ENCODE measurements around the gene C9orf72. TPM values are rescaled to one million over a fixed set of nuclear protein-coding genes. Genes with fewer than 3 reads are reported as not detected.

The C9orf72 gene
- polyA plus RNA-seq, 1 donor (not counting 4 experiments of a cell fraction or from before 2014, with no cell fraction given) = 7.7 TPM

DNA sequence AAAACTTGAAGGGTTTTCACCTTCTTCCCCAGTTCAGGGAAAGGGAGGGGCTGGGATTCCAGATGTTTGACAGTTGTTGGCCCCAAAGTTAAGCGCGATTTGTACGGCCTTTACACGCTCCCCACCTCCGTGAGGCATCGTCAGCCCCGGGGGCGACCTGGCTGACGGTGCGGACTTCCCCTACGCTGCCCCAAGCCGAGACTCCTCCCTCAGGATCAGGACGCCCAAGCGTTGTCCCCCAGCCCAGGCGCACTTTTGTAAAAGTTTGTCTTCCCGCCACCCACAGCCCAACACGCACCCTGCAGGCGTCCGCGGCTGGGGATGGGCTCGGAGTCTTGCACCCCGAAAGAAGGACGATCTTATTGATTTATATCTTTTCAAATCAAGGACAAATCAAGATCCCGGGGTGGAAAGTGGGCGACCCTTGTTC is 44.4 kb downstream of the C9orf72 start:
- Histone ChIP-seq H3K4me2 (ENCODE audit: control insufficient read depth, extremely low read depth, insufficient read depth, low read depth, low read length) (peak overlapping the region; percentile 93), H3K9me1 (ENCODE audit: control insufficient read depth, extremely low read depth, insufficient read depth, low read length) (no peaks in the 10 kb centered on the region), H2AFZ (ENCODE audit: control insufficient read depth, low read length) (no peak overlapping the region), H3K9ac (ENCODE audit: control insufficient read depth, extremely low read depth, insufficient read depth, low read length) (peak overlapping the region; percentile 95), H3K27ac (ENCODE audit: control insufficient read depth, insufficient read depth, low read length) (peak overlapping the region; percentile 97), H3K27me3 (ENCODE audit: control insufficient read depth, extremely low read depth, insufficient read depth, low read length) (no peaks in the 10 kb centered on the region), H3K79me2 (ENCODE audit: control insufficient read depth, insufficient read depth, low read length) (peaks cover 55% of the 10 kb centered on the region), H3K4me3 (ENCODE audit: control insufficient read depth in 2 of 3, extremely low read depth in 1 of 3, insufficient read depth in 2 of 3, low read depth in 1 of 3, low read length in 3 of 3) (peak overlapping the region; percentile 65 to 85 (median 85)), H3K9me3 (ENCODE audit: control insufficient read depth, low read depth, low read length) (no peaks in the 10 kb centered on the region), H3K36me3 (ENCODE audit: control insufficient read depth in 2 of 2, extremely low read depth in 1 of 2, insufficient read depth in 2 of 2, low read length in 2 of 2) (no peaks in the 10 kb centered on the region), H4K20me1 (ENCODE audit: control insufficient read depth, extremely low read depth, insufficient read depth, low read length) (no peaks in the 10 kb centered on the region), H3K4me1 (ENCODE audit: control insufficient read depth, extremely low read depth, insufficient read depth, low read length) (peaks cover 58% of the 10 kb centered on the region)
- DNase-seq (ENCODE audit: low read depth, low spot score) = no peak
- TF ChIP-seq CTCF (optimal IDR thresholded peaks at IDR 0.05 in 1 of 3, IDR thresholded peaks at IDR 0.05 in 1 of 3, conservative IDR thresholded peaks at IDR 0.05 in 1 of 3; ENCODE audit: extremely low read depth in 1 of 3, insufficient read depth in 2 of 3, low read length in 3 of 3) (peak in 1 of 3 experiments; percentile 7), EZH2 (IDR thresholded peaks at IDR 0.05; ENCODE audit: low read length) (no peak)
- FAIRE-seq = peak; percentile 69
- dilution Hi-C loops (cut with MboI; ENCODE audit: extremely low pct_ligation_motif_present, low sequenced_read_pairs) = loop anchor here (25.0 kb wide), 1 partner anchor 192 kb away; no protein-coding TSS in a partner anchor

GRCh38 chr9:27528076-27528885 is 45.0 kb downstream of the C9orf72 start:
- no peaks in the 10 kb centered on the region for H4K20me1 ChIP-seq (ENCODE audit: control insufficient read depth, extremely low read depth, insufficient read depth, low read length)
- DNase-seq (ENCODE audit: low read depth, low spot score) (no peak), FAIRE-seq (peak; percentile 84)
- peak overlapping the region; percentile 20 for H2AFZ ChIP-seq (ENCODE audit: control insufficient read depth, low read length)
- peaks cover 64% of the 10 kb centered on the region for H3K4me1 ChIP-seq (ENCODE audit: control insufficient read depth, extremely low read depth, insufficient read depth, low read length)
- H3K27me3 ChIP-seq (ENCODE audit: control insufficient read depth, extremely low read depth, insufficient read depth, low read length) = no peaks in the 10 kb centered on the region
- H3K9me3 ChIP-seq (ENCODE audit: control insufficient read depth, low read depth, low read length) = no peaks in the 10 kb centered on the region
- H3K79me2 ChIP-seq (ENCODE audit: control insufficient read depth, insufficient read depth, low read length) = peaks cover 60% of the 10 kb centered on the region
- peak overlapping the region; percentile 65 to 85 (median 85) for H3K4me3 ChIP-seq (ENCODE audit: control insufficient read depth in 2 of 3, extremely low read depth in 1 of 3, insufficient read depth in 2 of 3, low read depth in 1 of 3, low read length in 3 of 3)
- no peaks in the 10 kb centered on the region for H3K36me3 ChIP-seq (ENCODE audit: control insufficient read depth in 2 of 2, extremely low read depth in 1 of 2, insufficient read depth in 2 of 2, low read length in 2 of 2)
- dilution Hi-C loops (cut with MboI; ENCODE audit: extremely low pct_ligation_motif_present, low sequenced_read_pairs) = loop anchor here (25.0 kb wide), 1 partner anchor 191 kb away; no protein-coding TSS in a partner anchor
- peak overlapping the region; percentile 97 for H3K27ac ChIP-seq (ENCODE audit: control insufficient read depth, insufficient read depth, low read length)
- H3K9ac ChIP-seq (ENCODE audit: control insufficient read depth, extremely low read depth, insufficient read depth, low read length) = peak overlapping the region; percentile 95
- no peaks in the 10 kb centered on the region for H3K9me1 ChIP-seq (ENCODE audit: control insufficient read depth, extremely low read depth, insufficient read depth, low read length)
- peak overlapping the region; percentile 93 for H3K4me2 ChIP-seq (ENCODE audit: control insufficient read depth, extremely low read depth, insufficient read depth, low read depth, low read length)
- TF ChIP-seq EZH2 (IDR thresholded peaks at IDR 0.05; ENCODE audit: low read length) (no peak), CTCF (optimal IDR thresholded peaks at IDR 0.05 in 1 of 3, IDR thresholded peaks at IDR 0.05 in 1 of 3, conservative IDR thresholded peaks at IDR 0.05 in 1 of 3; ENCODE audit: extremely low read depth in 1 of 3, insufficient read depth in 2 of 3, low read length in 3 of 3) (no peak)
